GM21723 (cell line): ENCODE measurements around the gene ART5.
"Not testable (repeated sequence)": the region's sequence is repeated elsewhere in the genome, so short reads cannot be mapped to it uniquely, and the experiment has no call there.

Experiments used
- ATAC-seq: cut with Tn5 transposase; IDR thresholded peaks from one replicate; pipeline ENCODE4 v1.9.1; 2021; ENCODE audit warnings: mild to moderate bottlenecking, moderate library complexity; ENCODE audit not compliant: unreplicated experiment

Gene ART5

GRCh38 chr11:3658252-3658651 lies 16.5 kb upstream of the ART5 start:
- no peak for ATAC-seq

GRCh38 chr11:3657331-3657730 lies 15.5 kb upstream of the ART5 start:
- not testable (repeated sequence) for ATAC-seq

DNA sequence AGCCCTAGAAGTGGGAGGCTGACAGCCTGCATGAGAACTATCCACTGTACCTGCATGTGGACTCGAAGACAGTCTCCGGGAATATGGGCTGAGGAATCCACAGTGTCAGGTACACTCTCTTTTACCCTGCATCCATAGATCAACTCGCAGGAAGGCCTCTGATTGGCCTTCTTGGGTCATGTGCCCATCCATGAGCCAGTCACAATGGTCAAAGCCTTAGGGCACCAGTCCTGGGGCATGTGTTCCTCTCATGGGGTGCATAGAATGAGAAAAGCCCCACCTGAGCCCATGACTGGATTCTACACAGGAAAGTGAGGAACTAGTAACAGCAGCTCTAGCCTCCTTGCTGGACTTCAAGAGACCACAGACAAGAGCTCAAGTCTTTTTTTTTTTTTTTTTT lies 13.8 kb upstream of the ART5 start:
- ATAC-seq, result no peak

GRCh38 chr11:3652514-3652913 lies 10.7 kb upstream of the ART5 start:
- ATAC-seq, result not testable (repeated sequence)

GRCh38 chr11:3649374-3649773 lies 7.6 kb upstream of the ART5 start:
- ATAC-seq, result not testable (repeated sequence)

GRCh38 chr11:3648843-3649242 lies 7.1 kb upstream of the ART5 start:
- not testable (repeated sequence) for ATAC-seq

- no peak for ATAC-seq
Observed at GRCh38 chr11:3645552-3645951, 3.8 kb upstream of the ART5 start.

- ATAC-seq, result no peak
Observed at GRCh38 chr11:3644817-3645235, 3.0 kb upstream of the ART5 start, which contains the start of gene ART1. ART1 (plus strand) TSS chr11:3645128; CDS start chr11:3659214, 14,086 bp downstream.

DNA sequence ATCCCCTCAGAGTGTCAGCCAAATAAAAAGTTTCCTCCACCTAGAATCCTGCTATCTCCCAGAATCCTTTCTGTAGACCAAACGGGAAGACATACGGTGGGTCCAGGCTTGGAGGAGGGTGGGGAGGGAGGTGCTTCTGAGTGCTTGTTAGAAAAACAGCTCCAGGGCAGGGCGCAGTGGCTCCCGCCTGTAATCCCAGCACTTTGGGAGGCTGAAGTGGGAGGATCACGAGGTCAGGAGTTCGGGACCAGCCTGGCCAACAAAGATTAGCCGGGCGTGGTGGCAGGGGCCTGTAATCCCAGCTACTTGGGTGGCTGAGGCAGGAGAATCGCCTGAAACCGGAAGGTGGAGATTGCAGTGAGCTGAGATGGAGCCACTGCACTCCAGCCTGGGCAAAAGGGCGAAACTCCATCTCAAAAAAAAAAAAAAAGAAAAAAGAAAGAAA lies 1.3 kb upstream of the ART5 start:
- not testable (repeated sequence) for ATAC-seq

DNA sequence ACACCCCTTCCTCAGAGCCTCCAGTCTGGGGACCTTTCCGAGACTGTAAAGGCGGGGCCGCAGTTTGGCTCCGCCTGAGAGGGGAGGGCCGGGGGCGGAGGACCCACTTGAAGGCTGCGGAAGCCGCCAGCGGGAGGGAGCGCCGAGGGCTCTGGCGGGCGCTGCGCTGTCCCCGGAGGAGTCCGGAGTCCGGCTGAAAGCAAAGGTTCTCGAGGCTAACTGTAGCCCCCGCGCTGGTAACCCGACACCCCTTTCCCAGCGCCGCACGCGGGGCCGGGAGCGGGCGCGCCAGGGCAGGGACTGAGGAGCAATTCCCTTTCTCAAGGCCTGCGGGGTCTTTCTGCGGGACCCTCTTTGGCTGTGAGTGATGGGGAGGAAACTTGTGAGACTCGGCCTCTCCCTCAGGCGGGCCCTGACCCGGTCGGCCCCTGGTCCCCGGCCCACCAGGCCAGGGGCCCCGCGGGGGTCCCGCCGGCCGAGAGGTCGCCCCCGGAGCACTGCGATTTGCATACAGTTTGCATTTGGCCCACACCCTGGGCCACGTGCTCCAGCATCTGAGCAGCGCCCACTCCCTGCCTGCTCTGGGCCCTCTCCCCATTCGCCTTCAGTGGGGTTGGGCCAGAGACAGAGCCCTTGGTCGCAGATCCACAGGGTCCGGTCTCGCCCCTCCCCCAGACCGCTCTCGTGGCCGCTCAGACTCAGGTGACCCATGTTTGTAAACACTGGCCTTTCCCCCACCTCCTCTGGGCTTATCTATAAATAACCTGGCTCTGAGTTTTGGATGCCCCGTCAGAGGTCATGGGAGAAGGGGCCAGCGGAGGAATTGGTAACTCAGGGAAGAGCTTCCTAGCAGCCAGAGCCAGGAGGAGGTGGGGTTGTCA lies 519 bp upstream of the ART5 start:
- ATAC-seq, result no peak

DNA sequence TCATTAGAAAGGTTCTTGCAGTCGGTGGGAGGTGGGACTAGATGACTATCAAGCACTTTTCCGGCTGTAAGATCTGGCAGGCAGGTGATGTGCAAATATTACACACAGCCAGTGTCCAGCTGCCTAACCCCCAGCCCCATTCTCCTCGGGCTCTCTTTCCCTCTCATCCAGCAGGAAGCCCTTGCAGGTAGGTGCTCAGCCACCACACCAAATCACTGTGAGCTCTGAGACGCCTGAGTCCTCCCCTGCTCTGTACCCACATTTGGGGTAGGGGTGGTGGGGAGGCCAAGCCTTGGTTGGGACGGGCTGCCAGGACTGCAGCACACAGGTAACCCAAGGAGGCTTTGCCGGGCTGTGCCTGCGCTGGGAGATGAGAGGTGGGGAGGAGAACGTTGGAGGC lies 601 bp downstream of the ART5 start:
- ATAC-seq, result no peak

DNA sequence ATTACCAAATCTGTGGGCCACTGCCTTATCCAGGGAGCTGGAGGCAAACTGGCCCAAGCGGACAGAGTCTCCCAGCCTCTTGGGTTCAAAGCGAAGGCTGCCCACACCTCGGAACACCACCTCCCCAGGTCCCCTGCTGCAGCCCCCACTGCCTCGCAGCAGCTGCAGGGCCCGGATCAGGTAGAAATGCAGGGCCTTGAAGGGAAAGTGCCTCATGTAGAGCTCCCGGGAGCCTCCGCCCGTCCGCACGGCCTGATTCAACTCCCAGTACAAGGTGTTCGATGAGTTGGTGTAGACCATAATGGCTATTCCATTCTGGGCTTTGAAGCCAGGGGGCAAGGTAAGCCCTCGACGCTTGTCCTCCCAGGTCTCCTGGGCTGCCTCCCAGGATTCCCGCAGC lies 2.0 kb downstream of the ART5 start:
- ATAC-seq, result no peak

DNA sequence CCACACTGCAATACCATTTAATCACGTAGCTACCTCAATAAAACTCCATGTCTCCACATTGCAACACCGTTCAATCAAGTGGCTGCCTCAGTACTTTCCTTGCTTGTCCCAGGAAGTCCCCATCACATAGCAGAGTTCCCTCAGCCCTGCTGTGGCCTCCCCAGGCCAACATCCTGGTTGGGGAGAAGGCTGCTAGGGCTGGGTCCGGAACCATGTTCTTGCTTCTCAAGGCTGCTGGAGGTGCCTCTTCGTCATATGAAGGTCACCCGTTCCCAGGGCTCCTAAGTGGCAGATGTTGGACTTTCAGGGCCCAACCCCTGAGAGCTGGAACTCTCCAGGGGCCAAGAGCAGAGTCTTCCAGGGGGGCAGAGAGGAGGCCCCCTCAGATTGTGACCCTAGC lies 3.3 kb downstream of the ART5 start:
- no peak for ATAC-seq

DNA sequence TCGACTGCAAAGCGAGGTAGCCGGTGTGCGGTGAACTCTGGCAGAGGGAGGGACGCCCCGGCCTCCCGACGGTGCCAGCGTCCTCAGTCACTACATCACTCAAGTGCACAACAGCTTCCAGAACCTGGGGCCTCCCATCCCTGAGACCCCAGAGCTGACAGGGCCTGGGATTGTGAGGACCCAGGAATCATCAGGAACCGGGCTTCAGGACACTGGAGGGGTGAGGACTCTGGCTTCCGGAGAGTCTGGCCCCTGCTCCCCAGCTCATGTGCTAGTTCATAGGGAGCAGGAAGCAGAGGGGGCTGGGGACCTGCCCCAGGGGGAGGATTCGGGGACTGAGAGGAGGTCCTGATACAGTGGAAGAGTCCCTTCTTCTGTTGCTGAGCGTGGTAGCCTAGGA lies 4.6 kb downstream of the ART5 start:
- no peak for ATAC-seq

DNA sequence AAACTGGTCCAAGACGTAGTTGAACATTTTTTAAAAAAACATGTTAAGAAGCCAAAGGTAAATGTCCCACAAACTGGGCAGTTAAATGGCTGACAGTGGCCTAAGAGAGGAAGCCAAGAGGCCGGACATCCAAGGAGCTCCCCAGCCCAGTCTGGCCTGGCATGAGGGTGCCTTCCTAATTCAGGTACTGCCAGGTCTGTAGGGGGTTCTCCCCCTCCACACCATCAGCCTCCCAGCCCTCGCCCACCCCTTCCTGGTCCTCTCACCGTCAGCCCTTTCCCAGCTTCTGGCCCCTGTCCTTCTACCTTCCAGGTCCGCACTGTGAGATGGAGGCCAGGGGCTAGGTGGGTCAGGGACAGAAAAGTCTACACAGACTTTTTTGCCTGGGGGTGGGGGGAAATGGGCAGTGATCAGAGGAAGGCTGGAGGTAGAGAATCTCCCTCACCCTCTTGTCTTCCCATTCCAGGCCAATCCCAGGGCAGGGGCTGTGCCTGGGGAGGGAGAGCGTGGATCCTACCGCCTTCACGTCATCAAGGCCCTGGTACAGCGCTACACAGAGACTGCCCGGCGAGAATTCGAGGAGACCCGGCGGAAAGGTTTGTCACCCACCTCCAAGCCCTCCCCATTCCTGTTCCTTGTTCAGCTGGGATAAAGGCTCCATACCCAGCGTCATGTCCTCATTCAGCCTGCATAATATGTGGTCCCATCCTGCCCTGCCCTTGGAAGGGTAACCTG lies 6.0 kb downstream of the ART5 start:
- ATAC-seq, result no peak

GRCh38 chr11:3632070-3632660 lies 9.6 kb downstream of the ART5 start:
- no peak for ATAC-seq

- ATAC-seq, result no peak
Observed at GRCh38 chr11:3631331-3631730, 10.5 kb downstream of the ART5 start.

GRCh38 chr11:3627291-3627690 lies 14.5 kb downstream of the ART5 start:
- ATAC-seq, result no peak

DNA sequence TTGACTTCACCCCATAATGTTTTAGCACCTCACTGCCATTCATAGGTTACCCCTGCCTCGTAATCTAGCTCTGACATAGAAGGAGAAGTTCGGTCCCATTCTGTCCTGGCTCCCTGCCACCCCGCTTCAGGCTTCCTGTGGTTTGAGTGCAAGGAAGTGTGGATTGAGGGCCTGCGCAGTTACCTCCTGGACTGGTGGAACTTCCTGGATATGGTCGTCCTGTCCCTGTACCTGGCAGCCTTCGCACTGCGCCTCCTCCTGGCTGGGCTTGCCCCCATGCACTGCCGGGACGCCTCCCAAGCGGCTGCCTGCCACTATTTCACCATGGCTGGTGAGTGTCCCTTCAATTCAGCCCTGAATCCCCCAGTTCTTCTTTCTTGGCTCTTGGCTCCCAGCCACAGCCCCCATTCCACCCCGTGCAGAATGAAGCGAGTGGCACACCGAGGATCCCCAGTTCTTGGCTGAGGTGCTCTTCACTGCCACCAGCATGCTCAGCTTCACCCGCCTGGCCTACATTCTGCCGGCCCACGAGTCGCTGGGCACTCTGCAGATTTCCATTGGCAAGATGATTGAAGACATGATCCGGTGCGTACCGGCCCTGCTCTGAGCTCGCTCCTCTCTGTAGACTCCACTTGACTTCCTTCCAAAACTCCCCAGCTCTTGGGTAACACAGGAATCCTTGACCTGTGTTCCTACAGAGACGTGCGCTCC lies 15.4 kb downstream of the ART5 start:
- ATAC-seq, result no peak

DNA sequence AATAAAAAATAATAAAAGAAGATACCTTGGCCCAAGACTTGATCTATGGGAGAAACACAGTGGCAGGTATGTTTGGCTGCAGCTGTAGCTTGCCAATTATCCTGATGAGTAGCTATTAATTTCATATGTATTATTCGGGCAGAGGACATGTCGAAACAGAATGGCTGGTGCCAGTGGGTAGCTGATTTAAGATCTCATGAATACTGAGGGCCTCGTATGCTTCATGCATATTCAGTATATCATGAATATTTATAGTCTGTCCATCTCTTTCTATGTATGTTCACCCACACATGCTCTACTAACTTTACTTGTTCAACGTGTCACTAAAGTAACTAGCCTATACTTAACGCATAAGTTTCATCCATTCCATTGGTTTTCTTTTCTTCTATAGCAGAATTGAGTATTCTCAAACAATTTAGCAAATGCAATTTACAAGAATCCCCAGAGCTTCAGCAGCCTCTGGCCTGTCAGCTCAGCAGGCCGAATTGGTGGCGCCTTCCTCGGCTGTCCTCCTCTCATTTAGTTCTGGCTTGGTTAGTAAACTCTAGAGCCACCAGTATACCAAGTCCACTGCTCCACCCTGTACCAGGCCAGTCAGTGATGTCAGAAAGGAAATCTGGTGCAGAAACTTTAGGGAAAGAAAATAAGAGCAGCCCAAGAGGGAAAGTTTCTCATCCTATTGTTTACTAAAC lies 17.9 kb downstream of the ART5 start:
- ATAC-seq, result no peak
